GM19035 (cell line): ENCODE data around the gene PIM3.
"Not testable (repeated sequence)": the region's sequence is repeated elsewhere in the genome, so short reads cannot be mapped to it uniquely, and the experiment has no call there.

ENCODE experiments used
- ATAC-seq: cut with Tn5 transposase; IDR thresholded peaks from one replicate; pipeline ENCODE4 v1.9.1; 2021; ENCODE audit not compliant: unreplicated experiment

PIM3 gene

GRCh38 chr22:49981799-49982198 is 21.2 kb downstream of the PIM3 start:
- not testable (repeated sequence) for ATAC-seq

GRCh38 chr22:49983148-49984042 is 22.8 kb downstream of the PIM3 start:
- ATAC-seq, result no peak

GRCh38 chr22:49986325-49986724 is 25.8 kb downstream of the PIM3 start:
- no peak for ATAC-seq

- ATAC-seq, result not testable (repeated sequence)
These were observed 29.3 kb downstream of the PIM3 start for GRCh38 chr22:49989826-49990225.

- ATAC-seq, result no peak
These were observed 30.6 kb downstream of the PIM3 start for GRCh38 chr22:49991167-49991566.

GRCh38 chr22:49991907-49992533 is 31.4 kb downstream of the PIM3 start:
- ATAC-seq, result no peak

- no peak for ATAC-seq
These were observed 32.5 kb downstream of the PIM3 start for GRCh38 chr22:49992921-49993648.

- no peak for ATAC-seq
These were observed 33.2 kb downstream of the PIM3 start for GRCh38 chr22:49993649-49994360.

- no peak for ATAC-seq
These were observed 33.9 kb downstream of the PIM3 start for GRCh38 chr22:49994361-49995040.

GRCh38 chr22:49995041-49995360 is 34.4 kb downstream of the PIM3 start:
- no peak for ATAC-seq

GRCh38 chr22:49995361-49996118 is 35.0 kb downstream of the PIM3 start:
- ATAC-seq, result no peak

GRCh38 chr22:49996119-49996517 is 35.5 kb downstream of the PIM3 start:
- ATAC-seq, result no peak

GRCh38 chr22:49996518-49997250 is 36.1 kb downstream of the PIM3 start:
- no peak for ATAC-seq

GRCh38 chr22:49997251-49997599 is 36.7 kb downstream of the PIM3 start:
- no peak for ATAC-seq

GRCh38 chr22:49997932-49998717 is 37.6 kb downstream of the PIM3 start:
- no peak for ATAC-seq

- ATAC-seq, result no peak
These were observed 38.1 kb downstream of the PIM3 start for GRCh38 chr22:49998718-49999062.

- ATAC-seq, result no peak
These were observed 38.7 kb downstream of the PIM3 start for GRCh38 chr22:49999063-49999945.
